ENCODE measurements around the gene C7orf57.
"Not testable (repeated sequence)": the region's sequence is repeated elsewhere in the genome, so short reads cannot be mapped to it uniquely, and the experiment has no call there.

C7orf57 gene

DNA sequence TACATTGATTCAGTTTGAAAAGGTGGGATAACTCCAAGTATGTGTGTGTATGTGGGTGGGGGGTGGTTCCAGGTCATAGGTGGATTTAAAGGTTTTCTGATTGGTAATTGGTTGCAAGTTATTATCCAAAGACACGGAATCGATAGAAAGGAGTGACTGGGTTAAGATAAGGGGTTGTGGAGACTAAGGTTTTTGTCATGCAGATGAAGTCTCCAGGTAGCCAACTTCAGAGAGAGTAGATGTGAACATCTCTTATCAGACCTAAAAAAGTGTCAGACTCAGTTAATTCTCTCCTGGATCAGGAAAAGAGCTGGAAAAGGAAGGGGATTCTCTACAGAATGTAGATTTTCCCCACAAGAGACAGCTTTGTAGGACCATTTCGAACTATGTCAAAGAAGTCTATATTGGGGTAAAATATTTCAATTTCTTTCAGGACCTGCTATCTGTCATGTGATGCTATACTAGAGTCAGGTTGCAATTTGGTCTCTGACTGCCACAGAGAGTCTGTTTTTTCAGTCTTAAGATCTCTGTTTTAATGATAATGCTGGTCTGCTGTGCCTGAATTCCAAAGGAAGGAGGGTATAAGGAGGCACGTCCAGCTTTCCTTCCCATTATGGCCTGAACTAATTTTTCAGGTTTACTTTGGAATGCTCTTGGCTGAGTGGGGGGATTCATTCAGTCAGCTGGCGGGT, 3.6 kb downstream of the C7orf57 start:
- DNase-seq = no peak

DNA sequence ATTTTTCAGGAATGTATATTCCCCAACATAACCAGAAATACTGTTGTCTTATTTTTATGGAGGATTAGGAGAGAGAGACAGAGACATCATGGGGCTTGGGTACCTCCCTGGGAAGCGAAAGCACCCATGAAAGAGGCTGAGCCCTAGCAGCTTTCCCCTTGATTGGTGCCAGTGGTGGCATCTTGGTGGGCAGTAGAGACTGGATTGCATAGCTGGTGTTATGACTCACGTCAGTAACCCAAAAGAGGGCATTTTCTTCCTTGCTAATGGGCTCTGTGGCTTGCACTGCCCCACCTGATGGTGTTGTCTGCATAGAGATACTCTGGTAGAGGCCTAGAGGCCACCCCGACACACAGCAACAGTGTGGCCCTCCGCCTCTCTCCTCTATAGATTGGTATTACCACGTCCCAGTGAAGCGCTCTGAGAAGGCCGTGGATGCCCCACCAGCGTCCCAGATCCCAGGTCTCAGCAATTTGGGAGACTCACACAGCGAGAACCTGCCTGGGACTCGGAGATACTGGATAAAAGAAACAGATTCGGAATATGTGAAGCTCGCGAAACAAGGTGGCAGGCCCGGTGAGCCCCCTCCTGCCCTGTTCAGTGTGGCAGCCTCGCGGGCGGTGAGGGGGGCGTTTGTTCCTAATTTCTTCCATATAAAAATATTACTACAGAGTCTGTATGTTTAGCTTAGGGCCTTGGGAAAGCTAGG, 5.8 kb downstream of the C7orf57 start:
- no peak for DNase-seq

DNA sequence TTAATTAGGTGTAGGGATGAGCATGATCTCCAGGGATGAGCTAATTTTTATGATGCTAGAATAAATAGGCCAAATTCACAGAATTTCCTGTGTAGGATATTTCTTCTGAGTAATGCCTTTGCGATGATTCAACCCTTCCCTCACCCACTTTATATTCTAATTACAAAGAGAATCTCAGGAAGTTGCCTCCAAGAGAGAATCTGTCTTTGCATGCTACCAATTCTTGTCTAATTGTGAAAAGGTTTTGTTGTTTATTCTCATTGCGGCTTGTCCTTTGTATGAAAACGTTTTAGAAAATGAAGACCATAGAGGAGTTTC, 6.3 kb downstream of the C7orf57 start:
- DNase-seq = no peak

DNA sequence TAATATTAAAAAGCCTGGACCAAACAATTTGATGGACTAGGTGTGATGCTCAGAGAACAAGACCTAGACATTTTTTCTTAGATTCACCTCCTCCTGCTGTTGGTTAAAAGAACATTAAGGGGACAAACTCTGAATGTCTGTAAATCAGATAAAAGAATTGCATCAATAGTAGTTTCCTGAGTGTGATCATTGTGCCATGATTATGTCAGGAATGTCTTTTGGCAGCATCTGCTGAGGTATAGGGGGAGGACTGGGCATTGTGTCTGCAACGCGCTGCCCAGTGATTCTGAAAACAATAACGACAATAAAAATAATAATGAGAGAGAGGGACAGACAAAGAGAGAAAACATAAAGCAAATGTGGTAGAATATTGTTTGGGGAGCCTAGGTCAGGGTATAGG, 6.9 kb downstream of the C7orf57 start:
- DNase-seq = no peak

DNA sequence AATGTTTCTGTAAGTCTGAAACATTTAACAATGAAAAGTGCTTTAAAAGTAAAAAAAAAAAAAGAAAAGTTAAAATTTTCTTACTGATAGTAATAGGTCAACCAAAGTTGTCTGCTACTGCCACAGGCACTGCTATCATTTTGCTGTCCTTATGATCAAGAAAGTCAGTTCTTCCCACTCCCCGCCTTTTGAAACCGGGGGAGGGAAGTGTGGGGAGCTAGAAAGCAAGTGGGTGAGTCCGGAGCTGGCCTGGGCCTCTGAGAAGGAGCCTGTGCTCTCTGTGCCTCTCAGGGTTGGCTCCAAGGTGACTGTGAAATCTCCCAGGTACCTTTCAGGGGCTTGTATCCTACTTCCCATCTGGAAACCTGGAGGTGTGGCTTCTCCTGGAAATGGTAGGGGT, 7.3 kb downstream of the C7orf57 start:
- DNase-seq = no peak

DNA sequence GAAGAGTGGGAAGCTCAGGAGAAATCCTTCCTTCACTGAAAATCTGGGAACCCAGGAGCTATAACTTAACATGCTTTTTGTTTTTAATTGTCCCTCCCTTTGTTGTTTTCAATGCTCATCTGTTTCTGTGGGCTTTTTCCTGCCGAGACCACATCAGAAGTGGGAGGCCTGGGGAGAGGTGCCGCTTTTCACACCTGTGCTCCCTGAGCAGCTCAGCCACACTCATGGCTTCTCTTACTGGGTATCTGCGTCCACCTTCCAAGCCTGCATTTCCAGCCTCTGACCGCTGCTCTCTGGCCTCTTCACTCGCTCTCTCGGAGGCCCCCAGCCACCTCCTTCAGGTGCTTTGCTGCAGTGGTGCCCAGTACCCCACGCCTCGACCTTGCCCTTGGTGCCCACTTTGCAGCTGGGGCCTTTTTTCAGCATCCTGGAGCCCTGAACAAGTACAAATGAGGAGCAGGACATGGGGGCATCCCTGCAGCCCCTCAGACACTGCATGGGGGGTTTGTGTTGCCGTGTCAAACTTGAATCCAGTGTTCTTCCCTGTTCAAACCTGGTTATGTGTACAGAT, 9.9 kb downstream of the C7orf57 start:
- peak; percentile 19 for DNase-seq

DNA sequence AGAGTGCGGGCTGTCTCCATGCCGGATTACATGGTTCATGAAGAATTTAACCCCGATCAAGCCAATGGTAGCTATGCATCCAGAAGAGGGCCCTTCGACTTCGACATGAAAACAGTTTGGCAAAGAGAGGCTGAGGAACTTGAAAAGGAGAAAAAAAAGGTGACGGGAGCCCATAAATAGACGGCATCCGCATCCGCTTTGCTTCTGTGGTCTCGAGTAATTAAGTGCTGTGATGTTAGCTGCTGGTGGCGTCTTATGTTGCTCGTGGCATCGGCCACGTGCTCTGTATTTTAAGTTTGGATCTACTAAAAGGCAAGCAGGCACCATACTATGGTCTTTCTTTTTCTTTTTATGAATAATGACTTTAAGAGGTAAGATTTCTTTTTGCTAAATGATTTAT, 11.1 kb downstream of the C7orf57 start:
- peak; percentile 52 for DNase-seq

DNA sequence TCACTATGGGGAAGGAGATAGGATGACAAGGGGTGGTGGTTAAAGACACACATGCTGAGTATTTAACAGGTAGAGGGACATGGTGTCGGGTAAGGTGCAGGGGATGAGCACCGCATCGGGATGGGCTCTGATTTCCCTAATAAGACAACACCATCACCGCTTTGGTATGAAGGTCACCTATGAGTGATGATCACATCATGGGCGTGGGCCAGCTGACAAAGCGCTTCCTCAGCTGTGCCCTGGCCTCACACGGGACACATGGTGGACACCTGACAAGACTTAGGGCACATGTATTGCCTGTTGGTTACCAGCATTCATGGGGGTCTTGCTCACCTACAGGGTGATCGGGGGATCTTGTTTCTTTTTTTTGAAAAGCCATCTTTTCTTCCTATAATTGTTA, 12.8 kb downstream of the C7orf57 start:
- DNase-seq = no peak

DNA sequence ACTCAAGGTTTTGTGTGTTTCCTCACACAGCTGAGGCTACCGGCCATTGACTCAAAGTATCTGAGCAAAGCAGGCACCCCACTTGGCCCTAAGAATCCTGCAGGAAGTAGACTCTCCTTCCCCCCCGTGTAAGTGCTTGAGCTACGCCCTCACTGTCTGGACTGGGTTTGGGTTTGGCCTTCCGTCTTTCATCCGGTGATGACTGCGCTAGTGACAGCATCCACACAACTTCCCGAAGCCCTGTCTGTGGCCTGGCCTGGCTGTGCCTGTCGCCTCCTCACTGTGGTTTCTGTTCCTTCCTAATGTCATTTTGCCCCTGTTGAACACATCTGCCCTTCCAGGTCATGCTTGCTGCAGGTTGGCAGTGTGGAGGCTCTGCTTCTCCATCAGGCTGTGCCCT, 14.5 kb downstream of the C7orf57 start:
- DNase-seq = peak; percentile 13

DNA sequence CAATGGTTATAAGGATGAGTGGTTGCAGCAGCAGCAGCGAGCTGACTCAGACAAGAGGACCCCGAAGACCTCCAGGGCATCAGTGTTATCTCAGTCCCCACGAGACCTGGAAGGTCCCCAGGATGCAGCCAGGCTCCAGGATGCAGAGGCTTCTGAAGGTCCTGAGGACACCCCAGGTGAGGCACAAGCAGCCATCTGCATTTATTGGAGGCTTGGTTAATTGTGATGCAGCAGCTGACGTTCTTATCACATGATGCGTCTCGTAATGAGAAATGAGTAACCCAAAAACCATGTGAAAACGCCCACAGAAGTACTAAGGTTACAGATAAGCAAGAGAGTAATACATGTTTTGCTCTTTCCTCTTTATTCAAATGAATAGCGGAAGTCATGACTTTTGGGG, 17.4 kb downstream of the C7orf57 start:
- no peak for DNase-seq

DNA sequence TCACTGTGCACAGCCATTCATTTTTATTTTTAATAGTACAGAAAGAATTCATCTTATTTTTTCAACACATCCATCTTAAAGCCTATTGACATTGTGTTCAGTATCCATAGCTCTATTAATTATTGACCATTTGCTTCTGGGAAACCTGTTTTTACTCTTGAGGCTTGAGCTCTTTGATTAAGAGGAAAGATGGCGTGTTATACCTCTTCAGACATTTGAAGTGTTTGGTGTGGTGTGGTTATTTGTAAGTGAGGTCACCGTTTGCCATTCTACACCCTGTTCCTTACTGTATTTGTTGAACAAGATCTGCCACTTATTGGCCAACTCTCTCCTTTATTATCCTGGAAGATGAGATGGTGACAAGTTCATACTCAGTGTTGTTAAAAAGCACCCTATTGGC, 18.4 kb downstream of the C7orf57 start:
- no peak for DNase-seq

DNA sequence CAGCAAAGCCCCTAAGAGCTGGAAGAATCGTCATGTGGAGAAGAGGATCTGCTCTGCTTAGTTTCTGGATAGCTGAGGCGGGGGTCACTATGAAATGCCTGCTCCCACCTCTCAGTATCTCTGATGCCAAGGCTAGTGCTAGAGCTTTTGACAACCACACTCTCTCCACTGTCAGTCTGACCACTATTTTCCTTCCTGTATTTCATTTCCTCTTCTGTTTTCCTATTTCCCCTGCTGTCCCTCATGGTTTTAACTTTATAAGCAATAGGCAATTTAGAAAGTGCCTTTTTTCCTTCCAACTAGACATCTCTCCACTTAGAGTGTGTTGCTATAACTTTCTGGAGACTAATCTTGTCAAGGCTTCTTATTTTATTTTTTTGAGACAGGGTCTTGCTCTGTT, 23.6 kb downstream of the C7orf57 start:
- no peak for DNase-seq

DNA sequence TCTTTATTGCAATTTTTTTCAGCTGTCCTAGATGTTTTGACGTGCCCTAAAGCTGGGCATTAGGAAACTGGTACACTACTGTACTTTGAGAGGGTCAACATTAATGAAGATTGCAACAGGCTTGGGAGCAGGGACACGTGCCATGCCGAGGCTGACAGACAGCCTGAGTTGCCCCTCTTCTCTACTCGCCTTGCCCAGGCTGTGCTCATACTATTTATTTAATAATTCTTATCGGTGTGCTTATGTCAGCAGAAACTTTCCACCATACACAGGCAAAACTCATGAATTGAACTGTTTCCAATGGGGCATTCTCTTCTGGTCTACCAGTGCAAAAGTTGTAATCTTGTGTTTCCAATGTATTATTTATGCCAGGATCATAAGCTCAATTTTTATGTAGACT, 24.4 kb downstream of the C7orf57 start:
- no peak for DNase-seq

DNA sequence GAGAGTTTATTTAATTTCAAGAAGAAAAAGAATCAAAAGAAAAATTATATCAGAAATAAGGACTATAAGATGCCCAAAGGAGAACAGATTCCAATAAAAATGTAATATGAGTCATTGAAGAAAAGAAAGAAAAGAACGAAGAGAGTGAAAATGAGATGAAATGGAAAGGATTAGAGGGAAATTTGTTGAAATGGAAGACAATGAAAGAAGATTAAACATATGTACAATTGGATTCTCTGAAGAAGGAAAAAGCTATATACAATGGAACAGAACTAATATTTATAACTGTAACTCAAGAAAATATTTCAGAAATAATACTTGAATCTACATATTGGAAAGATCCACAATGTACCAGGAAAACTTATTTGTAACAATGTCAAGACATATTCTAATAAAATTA, 28.6 kb downstream of the C7orf57 start:
- DNase-seq = no peak

DNA sequence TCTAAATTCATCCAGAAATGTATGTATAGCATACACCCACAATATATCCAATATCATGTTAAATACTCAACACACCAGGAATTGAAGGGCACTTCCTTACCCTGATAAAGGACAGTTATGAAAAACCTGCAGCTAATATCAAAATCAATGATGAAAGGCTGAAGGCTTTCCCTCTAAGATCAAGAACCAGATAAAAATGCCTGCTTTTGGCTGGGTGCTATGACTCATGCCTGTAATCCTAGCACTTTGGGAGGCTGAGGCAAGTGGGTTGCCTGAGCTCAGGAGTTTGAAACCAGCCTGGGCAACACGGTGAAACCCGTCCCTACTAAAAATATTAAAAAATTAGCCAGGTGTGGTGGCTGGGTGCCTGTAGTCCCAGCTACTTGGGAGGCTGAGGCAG, 32.1 kb downstream of the C7orf57 start:
- DNase-seq = no peak

DNA sequence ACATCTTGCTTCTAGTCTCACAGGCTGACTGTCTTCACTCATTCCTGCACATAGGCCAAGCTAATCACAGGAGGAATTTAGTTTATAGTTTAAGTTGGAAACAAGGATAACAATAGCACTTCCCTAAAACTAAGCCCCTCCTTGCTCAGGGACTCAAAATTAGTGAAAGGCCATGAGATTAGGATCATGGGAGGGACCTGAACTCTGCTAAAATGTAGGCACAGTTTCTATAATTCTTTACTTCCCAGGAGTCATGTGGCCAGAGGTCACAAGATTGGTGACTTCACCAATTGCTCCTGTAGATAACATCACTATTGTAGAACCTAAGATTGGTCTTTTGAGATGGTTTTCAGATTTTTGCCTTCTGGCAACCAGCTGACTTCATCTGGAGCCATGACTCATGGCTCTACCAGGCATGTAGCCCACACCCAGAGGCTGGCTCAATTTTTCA, 38.9 kb downstream of the C7orf57 start:
- DNase-seq = no peak

DNA sequence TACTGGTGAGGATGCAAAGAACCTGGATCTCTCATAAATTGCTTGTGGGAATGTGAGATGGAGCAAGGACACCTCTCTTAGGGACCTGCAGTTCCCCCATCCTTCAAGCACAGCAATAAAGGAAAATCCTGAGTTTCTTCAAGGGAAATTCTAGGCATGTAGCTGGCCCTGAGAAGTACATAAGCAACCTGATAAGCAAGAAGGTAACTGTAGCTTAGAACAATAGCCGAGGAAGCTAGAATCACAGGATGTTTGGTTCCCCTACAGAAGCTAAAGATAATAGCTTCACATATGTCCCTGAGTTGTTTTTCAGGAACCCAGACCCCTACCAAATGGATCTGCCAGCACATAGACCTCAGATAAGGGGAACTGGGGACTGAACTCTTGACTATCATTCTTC, 42.1 kb downstream of the C7orf57 start:
- DNase-seq = no peak

DNA sequence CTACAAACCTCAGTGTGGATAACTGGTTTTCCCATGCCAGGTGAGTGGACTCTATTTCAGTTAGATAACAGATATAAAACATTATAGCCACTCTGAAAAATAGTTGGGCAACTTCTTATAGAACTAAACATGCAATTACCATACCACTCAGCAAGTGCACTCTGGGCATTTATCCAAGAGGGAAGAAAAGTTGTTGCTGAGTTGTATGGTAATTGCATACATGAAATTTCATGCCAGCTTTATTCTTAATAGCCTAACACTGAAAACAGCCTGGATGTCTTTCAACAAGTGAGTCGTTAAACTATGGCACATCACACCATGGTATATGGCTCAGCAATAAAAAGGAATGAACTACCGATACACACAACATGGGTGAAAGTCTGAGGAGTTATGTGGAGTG, 43.1 kb downstream of the C7orf57 start:
- DNase-seq = no peak

DNA sequence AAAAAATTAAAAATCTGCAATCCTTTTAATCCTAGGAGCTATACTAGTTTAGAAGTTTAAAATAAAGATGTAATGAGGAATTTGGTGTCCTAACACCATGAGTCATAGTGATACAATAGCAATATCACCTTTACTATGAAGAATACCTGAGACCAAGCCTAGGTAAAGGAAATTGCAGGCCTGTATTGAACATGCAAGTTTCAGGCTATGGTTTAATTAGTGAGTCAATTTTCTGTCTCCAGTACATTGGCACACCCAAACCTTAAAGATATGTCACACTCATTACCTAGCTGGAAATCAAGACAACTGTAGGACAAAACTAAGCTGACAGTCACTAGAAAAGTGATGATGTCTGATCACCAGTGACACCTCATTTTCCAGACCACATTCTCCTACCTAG, 47.0 kb downstream of the C7orf57 start:
- DNase-seq = not testable (repeated sequence)

DNA sequence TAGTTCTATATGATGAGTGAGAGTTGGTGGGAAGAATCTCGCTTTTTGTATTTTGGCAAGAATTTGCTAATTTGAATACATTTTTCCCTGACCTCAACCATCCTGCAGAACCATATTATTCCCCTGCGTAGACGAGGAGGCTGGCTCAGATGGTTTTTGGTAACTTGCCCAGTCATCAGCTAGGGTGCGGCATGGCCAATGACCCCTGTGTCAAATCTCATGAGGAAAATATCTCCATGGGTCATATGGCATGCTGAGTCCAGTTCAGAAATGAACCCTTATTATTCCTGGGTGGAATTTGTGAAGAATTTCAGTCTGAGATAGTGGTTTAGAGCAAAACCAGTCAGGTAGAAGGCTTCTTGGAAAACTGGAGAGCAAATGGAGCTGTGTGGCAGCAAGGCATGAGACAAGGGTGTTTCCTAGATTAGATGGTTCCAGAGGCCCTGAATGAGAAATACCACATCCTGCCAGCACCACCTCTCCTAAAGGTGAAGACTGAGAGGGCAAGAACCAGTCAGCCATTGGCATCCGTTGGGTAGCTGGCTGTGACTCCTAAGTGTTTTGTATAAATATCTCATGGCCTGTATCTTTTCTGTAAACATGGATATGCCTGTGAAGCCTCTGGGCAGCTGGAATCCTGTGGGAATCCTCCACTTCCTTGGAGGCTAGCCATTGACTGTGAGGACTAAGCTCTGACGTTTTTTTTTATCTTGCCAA, 47.9 kb downstream of the C7orf57 start:
- DNase-seq = peak; percentile 61

DNA sequence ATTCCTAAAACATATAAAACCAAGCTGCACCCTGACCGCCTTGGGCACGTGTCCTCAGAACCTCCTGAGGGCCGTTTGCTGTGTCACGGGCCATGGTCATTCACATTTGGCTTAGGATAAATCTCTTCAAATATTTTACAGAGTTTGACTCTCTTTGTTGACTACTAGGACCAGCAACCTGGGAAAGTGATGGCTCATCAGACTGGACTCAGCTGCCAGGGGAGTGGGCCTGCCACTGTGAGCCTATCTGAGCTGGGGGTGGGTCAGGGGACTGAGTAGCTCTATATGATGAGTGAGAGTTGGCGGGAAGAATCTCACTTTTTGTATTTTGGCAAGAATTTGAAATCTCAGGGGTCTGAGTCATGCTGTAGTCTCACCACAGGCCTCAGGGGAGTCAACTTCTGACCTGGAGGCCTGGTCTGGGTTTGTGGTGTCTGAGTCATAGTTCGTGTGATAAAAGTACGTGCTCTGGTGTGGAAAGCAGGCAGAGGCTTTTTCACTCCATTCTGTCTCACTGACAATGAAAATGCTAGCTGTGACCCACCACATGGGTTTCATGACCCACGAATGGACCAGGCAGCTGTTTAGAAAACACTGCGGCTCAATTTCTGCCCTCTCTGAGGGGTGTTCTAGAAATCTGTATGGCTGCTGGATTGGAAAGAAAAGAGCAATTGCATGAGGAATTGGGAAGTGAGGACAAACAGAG, 49.5 kb downstream of the C7orf57 start:
- peak; percentile 79 for DNase-seq

DNA sequence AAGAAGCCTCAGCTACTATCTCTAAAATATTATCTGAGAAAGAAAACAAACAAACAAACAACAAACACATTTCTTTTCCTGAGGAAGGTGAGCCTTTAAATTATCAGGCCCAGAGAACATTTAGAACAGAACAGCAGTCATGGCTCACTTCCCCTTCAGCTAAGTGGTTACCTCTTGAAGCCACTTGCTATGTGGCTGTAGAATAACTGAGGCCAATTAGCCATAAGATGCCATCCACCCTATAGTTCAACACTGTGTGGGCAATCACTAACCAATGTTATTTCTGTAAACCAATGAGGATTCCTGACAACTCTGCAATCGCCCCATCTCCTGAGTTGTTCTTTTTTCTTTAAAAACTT, 50.1 kb downstream of the C7orf57 start:
- DNase-seq = no peak

DNA sequence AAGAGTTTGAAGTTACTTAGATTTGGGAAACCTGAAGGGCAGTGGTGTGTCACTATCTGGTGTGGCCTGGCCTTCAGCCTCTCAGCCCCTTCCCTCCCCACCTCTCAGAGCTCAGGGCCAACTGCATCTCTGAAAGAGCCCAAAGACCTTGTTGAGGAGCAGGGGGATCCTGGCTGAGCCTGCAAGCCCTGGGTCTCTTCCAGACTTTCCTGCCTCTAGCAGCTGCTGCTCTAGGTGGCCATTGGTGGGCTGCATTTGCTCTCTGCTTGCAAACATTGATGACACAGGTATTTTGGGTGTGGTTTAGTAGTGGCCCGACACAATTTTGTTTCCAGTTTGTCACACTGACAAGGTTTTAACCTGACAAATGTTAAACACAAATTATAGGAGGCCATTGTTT, 50.6 kb downstream of the C7orf57 start:
- no peak for DNase-seq

Data from CD4-positive, alpha-beta T cell treated with Interleukin-6 for 4 hours (primary cell).